ENCODE data around the gene DCBLD1.

Gene DCBLD1

GRCh38 chr6:117531346-117531745 is 48.9 kb downstream of the DCBLD1 start:
- no peak for DNase-seq (ENCODE audit: low spot score)

GRCh38 chr6:117531809-117532725 is 49.6 kb downstream of the DCBLD1 start:
- DNase-seq (ENCODE audit: low spot score) = no peak

- DNase-seq (ENCODE audit: low spot score) = no peak
These were observed 51.3 kb downstream of the DCBLD1 start for GRCh38 chr6:117533775-117534174.

- no peak for DNase-seq (ENCODE audit: low spot score)
These were observed 52.5 kb downstream of the DCBLD1 start for GRCh38 chr6:117534974-117535373.

GRCh38 chr6:117536317-117536716 is 53.8 kb downstream of the DCBLD1 start:
- DNase-seq (ENCODE audit: low spot score) = no peak

- no peak for DNase-seq (ENCODE audit: low spot score)
These were observed 56.1 kb downstream of the DCBLD1 start for GRCh38 chr6:117538615-117539014.

GRCh38 chr6:117540670-117541069 is 58.2 kb downstream of the DCBLD1 start:
- no peak for DNase-seq (ENCODE audit: low spot score)

- no peak for DNase-seq (ENCODE audit: low spot score)
These were observed 60.0 kb downstream of the DCBLD1 start for GRCh38 chr6:117542493-117542892.

GRCh38 chr6:117544716-117545115 is 62.2 kb downstream of the DCBLD1 start:
- no peak for DNase-seq (ENCODE audit: low spot score)

- no peak for DNase-seq (ENCODE audit: low spot score)
These were observed 62.7 kb downstream of the DCBLD1 start for GRCh38 chr6:117545161-117545595.

GRCh38 chr6:117546674-117547073 is 64.2 kb downstream of the DCBLD1 start:
- no peak for DNase-seq (ENCODE audit: low spot score)

- DNase-seq (ENCODE audit: low spot score) = peak; percentile 24
These were observed 65.5 kb downstream of the DCBLD1 start for GRCh38 chr6:117547688-117548621.

- no peak for DNase-seq (ENCODE audit: low spot score)
These were observed 66.4 kb downstream of the DCBLD1 start for GRCh38 chr6:117548797-117549301.

GRCh38 chr6:117549611-117550010 is 67.1 kb downstream of the DCBLD1 start:
- DNase-seq (ENCODE audit: low spot score) = no peak

GRCh38 chr6:117550078-117550600 is 67.7 kb downstream of the DCBLD1 start:
- DNase-seq (ENCODE audit: low spot score) = no peak

- DNase-seq (ENCODE audit: low spot score) = no peak
These were observed 68.3 kb downstream of the DCBLD1 start for GRCh38 chr6:117550618-117551242.

GRCh38 chr6:117552618-117553017 is 70.1 kb downstream of the DCBLD1 start:
- DNase-seq (ENCODE audit: low spot score) = no peak

GRCh38 chr6:117553142-117553541 is 70.7 kb downstream of the DCBLD1 start:
- no peak for DNase-seq (ENCODE audit: low spot score)

- no peak for DNase-seq (ENCODE audit: low spot score)
These were observed 72.9 kb downstream of the DCBLD1 start for GRCh38 chr6:117555262-117555849.

GRCh38 chr6:117555882-117556498 is 73.5 kb downstream of the DCBLD1 start:
- peak; percentile 17 for DNase-seq (ENCODE audit: low spot score)

- DNase-seq (ENCODE audit: low spot score) = no peak
These were observed 75.5 kb downstream of the DCBLD1 start for GRCh38 chr6:117557951-117558350.
